Measurements from ENCODE around the gene RAB11A. TPM values are rescaled to one million over a fixed set of nuclear protein-coding genes. Genes with fewer than 3 reads are reported as not detected.

Gene RAB11A
- total and polyA plus RNA-seq, 9 of the 15 experiments (the other 6 are each of a cell fraction or from before 2014, with no cell fraction given) = 129 to 369 (median 245) TPM

DNA sequence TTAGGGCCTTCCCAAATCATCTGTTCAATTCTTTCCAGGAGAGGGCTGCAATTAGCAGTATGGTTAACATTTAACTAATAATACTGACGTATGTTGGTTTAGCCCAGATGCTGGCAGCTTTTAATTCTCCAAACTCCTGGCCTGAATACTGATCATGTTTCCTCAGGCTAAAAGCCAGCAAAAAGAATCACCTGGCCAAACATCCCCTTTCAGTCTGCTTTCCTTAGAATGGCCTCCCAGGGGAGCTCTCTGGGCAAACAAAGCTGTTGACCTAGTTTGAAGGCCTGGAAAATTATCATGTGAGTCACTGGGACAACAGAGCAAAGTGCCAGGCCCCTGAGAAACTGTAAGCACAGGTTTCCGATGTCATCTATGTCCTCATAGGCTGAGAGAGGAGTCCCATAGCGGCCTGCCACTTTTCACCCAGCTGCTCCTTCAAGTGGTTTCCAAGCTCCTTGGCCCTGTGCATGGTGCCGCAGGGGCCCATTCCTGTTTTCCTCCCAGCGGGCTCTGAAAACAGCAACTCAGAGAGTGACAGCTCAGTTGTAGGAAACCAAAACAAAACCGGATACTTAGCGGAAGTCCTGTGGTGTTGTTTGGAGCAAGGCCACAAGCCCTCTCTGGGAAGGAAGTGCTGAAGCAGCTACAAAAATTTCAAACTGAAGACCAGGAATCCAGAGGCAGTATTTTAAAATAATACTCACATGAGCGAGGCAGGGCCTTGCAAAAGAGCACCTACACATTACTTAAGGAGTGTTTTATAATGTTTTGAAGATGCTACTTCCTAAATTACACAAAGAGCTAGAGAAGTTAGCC lies 36.5 kb upstream of the RAB11A start (continued):
- TF ChIP-seq, protein P1, sequence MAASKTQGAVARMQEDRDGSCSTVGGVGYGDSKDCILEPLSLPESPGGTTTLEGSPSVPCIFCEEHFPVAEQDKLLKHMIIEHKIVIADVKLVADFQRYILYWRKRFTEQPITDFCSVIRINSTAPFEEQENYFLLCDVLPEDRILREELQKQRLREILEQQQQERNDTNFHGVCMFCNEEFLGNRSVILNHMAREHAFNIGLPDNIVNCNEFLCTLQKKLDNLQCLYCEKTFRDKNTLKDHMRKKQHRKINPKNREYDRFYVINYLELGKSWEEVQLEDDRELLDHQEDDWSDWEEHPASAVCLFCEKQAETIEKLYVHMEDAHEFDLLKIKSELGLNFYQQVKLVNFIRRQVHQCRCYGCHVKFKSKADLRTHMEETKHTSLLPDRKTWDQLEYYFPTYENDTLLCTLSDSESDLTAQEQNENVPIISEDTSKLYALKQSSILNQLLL (CRISPR knock-in tag; IDR thresholded peaks at IDR 0.05; ENCODE audit: borderline replicate concordance) = no peak
- TF ChIP-seq NFE2 (IDR thresholded peaks at IDR 0.05; ENCODE audit: low read depth) = no peak
- TF ChIP-seq CBX3 (IDR thresholded peaks at IDR 0.05; ENCODE audit: borderline replicate concordance in 1 of 2, low read length in 2 of 2) = no peak
- TF ChIP-seq SIRT6 (IDR thresholded peaks at IDR 0.05; ENCODE audit: low read depth, low read length) = no peak
- TF ChIP-seq EGR1 (conservative IDR thresholded peaks at IDR 0.05) = no peak
- no peak for TF ChIP-seq RBM34 (IDR thresholded peaks at IDR 0.05; ENCODE audit: borderline replicate concordance, insufficient read depth, low read length)
- peak; percentile 62; the same call in 1 of the 2 replicates for TF ChIP-seq MEF2D (tag; conservative IDR thresholded peaks at IDR 0.05; ENCODE audit: low read depth)
- TF ChIP-seq PHF21A (IDR thresholded peaks at IDR 0.05; ENCODE audit: borderline replicate concordance, low read depth) = no peak
- no peak for TF ChIP-seq SP2 (IDR thresholded peaks at IDR 0.05; ENCODE audit: extremely low read depth, low read depth, low read length, poor library complexity, severe bottlenecking)
- TF ChIP-seq MYBL2 (IDR thresholded peaks at IDR 0.05; ENCODE audit: low read depth) = no peak
- TF ChIP-seq MYBL2 (CRISPR knock-in tag; IDR thresholded peaks at IDR 0.05; ENCODE audit: borderline replicate concordance) = no peak
- 0 out of 2 replicates have a peak, but pooled peaks have one; percentile 11 for TF ChIP-seq RB1 (IDR thresholded peaks at IDR 0.05; ENCODE audit: low read depth)
- no peak for TF ChIP-seq CCNT2 (IDR thresholded peaks at IDR 0.05; ENCODE audit: borderline replicate concordance, extremely low read depth, insufficient read length, low read depth, low read length)
- TF ChIP-seq, protein P2, sequence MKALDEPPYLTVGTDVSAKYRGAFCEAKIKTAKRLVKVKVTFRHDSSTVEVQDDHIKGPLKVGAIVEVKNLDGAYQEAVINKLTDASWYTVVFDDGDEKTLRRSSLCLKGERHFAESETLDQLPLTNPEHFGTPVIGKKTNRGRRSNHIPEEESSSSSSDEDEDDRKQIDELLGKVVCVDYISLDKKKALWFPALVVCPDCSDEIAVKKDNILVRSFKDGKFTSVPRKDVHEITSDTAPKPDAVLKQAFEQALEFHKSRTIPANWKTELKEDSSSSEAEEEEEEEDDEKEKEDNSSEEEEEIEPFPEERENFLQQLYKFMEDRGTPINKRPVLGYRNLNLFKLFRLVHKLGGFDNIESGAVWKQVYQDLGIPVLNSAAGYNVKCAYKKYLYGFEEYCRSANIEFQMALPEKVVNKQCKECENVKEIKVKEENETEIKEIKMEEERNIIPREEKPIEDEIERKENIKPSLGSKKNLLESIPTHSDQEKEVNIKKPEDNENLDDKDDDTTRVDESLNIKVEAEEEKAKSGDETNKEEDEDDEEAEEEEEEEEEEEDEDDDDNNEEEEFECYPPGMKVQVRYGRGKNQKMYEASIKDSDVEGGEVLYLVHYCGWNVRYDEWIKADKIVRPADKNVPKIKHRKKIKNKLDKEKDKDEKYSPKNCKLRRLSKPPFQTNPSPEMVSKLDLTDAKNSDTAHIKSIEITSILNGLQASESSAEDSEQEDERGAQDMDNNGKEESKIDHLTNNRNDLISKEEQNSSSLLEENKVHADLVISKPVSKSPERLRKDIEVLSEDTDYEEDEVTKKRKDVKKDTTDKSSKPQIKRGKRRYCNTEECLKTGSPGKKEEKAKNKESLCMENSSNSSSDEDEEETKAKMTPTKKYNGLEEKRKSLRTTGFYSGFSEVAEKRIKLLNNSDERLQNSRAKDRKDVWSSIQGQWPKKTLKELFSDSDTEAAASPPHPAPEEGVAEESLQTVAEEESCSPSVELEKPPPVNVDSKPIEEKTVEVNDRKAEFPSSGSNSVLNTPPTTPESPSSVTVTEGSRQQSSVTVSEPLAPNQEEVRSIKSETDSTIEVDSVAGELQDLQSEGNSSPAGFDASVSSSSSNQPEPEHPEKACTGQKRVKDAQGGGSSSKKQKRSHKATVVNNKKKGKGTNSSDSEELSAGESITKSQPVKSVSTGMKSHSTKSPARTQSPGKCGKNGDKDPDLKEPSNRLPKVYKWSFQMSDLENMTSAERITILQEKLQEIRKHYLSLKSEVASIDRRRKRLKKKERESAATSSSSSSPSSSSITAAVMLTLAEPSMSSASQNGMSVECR (CRISPR knock-in tag; IDR thresholded peaks at IDR 0.05) = no peak
- TF ChIP-seq ZNF354B (CRISPR knock-in tag; IDR thresholded peaks at IDR 0.05) = no peak
- no peak for TF ChIP-seq KLF10 (CRISPR knock-in tag; IDR thresholded peaks at IDR 0.05)
- TF ChIP-seq SIN3B (IDR thresholded peaks at IDR 0.05; ENCODE audit: low read depth) = no peak
- no peak for TF ChIP-seq ZNF146 (CRISPR knock-in tag; IDR thresholded peaks at IDR 0.05; ENCODE audit: unreplicated experiment)
- 0 out of 2 replicates have a peak, but pooled peaks have one; percentile 44 for TF ChIP-seq HDAC2 (IDR thresholded peaks at IDR 0.05)
- TF ChIP-seq, protein P3, sequence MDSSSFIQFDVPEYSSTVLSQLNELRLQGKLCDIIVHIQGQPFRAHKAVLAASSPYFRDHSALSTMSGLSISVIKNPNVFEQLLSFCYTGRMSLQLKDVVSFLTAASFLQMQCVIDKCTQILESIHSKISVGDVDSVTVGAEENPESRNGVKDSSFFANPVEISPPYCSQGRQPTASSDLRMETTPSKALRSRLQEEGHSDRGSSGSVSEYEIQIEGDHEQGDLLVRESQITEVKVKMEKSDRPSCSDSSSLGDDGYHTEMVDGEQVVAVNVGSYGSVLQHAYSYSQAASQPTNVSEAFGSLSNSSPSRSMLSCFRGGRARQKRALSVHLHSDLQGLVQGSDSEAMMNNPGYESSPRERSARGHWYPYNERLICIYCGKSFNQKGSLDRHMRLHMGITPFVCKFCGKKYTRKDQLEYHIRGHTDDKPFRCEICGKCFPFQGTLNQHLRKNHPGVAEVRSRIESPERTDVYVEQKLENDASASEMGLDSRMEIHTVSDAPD (CRISPR knock-in tag; IDR thresholded peaks at IDR 0.05) = peak; percentile 4; the same call in 1 of the 2 replicates
- TF ChIP-seq ZKSCAN3 (CRISPR knock-in tag; IDR thresholded peaks at IDR 0.05) = no peak

All from K562 (cell line).